ENCODE measurements around the gene ARL14.
"Not testable (repeated sequence)": the region's sequence is repeated elsewhere in the genome, so short reads cannot be mapped to it uniquely, and the experiment has no call there.

The ARL14 gene

DNA sequence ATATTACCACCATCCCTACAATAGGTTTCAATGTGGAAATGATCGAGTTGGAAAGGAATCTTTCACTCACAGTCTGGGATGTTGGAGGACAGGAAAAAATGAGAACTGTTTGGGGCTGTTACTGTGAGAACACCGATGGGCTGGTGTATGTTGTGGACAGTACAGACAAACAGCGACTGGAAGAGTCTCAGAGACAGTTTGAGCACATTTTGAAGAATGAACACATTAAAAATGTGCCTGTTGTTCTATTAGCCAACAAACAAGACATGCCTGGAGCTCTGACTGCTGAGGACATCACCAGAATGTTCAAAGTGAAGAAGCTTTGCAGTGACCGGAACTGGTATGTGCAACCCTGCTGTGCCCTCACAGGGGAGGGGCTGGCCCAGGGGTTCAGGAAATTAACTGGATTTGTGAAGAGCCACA, 510 bp downstream of the ARL14 start:
- DNase-seq = no peak

DNA sequence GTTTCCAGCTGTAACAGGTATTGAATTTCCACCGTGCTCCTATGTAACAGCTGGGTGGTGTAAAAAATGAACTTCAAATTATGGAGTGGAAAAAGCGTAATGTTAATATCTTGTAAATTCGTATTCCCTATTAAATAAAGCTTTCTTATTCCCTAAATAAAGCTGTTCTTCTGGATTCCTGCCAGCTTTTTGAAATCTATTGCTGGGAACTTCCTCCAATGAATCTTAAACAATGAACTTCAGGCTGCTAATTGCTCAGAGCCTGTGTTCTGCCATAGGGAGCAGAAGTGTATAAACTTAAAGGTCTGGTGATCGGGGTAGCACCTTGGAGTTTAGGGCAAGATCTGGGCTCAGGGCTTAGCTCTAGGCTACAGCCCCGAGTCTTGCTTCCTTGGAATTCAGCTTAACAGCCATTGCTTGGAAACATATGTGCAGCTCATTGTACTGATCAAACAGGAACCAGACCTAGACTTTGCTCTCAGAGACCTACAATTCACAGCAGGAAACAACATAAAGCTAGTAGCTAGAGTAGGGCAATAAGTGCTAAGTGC, 1.4 kb downstream of the ARL14 start:
- DNase-seq = no peak

DNA sequence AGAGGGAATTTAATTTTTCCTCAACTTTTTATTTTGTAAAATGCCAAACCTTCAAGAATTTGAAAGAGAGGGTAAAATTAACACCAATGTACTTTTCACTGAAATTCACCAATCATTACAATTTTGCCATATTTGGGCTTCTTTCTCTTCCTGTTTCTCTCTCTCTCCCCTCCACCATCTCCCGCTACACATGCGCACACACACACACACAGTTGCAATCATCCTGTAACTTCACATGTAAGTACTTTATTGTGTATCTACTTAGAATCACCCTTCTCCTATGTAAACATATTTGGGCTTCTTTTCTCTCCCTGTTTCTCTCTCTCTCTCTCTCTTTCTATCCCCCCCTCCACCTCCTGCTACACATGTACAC, 7.4 kb downstream of the ARL14 start:
- no peak for DNase-seq

DNA sequence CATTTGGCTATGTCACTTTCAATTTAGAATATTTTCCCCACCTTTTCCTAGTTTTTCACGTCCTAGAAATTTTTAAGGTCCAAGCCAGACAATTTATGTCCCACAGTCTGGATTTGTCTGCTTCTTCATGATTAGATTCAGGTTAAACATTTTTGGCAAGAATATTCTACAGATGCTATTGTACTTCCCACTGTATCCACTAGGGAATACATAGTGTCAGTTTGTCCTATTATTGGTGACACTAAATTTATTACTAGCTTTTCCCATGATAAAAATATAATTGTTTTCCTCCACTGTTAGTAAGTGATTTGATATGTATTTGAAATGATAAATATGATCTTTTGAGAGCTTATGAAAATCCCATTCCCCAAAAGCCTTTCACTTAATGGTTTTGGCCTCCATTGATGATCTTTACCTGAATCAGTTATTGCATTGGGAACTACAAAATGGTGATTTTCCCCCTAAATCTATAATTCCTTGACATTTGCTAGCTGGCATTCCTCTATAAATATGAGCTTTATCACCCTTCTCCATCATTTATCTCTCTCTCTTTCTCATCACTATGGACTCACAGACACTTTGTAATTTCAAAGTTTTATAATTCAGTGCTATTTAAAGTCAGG, 8.3 kb downstream of the ARL14 start:
- DNase-seq = no peak

DNA sequence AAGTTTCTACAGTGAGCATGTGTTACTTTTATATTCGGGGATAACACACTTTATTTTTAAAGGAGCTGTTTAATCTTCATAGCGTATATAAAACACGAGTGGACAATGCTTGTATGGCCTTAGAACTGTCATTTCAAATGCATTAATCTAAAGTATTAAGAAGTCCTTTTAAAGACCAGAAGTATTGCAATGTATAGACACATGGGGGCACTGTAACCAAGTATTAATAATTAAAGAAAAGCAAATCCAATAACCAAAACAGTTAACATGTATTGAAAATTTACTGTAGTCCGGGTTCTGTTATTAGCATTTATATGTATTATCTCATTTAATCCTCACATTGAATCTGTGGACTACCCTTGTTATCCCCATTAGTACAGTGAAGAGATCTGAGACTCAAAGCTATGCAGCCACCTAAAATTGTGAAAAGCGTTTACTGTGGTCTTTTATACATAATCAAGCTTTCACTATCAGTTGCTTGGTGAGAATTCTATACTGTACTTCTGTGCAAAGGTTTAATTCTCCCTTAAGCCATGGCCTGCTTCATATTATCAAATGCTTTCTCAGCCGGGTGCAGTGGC, 10.1 kb downstream of the ARL14 start:
- no peak for DNase-seq

DNA sequence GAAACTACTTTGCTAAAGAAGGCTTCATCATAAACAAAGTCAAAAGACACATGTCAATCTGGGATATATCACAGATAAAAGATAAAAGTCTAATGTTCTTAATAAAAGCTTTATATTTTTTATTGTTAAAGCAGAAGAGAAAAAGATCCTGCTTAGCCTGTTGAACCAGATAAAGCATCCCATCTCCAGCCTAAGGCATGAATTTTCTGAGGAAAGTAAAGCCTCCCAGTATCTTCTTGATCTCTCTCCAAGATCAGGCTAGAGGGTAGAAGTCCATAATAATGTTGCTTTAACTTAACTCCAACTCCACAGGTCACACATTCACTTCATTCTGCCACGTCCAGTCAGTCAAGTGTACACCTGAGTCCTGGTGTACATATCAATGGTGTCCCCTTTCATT, 14.2 kb downstream of the ARL14 start:
- DNase-seq = no peak

DNA sequence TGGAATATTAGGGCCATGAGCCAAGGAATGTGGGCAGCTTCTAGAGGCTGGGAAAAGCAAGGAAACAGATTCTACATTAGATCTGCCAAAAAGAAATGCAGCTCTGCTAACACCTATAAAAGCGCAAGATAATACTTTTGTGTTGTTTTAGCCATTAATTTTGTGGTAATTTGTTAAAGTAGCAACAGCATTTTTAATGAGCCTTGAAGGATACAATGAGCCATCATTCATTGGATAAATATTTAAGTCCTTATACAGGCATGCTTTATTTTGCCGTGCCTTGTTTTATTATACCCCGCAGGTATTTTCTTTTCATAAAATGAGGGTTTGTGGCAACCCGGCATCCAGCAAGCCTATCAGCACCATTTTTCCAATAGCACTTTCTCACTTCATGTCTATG, 15.0 kb downstream of the ARL14 start:
- DNase-seq = no peak

DNA sequence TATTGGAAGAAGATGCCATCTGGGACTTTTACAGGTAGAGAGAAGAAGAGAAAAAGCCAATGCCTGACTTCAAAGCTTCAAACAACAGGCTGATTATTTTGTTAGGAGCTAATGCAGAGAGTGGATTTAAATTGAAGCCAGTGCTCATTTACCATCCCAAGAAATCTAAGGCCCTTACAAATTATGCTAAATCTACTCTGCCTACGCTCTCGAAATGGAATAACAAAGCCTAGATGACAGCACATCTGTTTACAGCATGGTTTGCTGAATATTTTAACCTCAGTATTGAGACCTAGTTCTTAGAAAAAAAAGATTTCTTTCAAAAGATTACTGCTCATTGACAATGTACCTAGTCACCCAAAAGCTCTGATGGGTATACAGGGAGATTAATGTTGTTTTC, 16.2 kb downstream of the ARL14 start:
- no peak for DNase-seq

DNA sequence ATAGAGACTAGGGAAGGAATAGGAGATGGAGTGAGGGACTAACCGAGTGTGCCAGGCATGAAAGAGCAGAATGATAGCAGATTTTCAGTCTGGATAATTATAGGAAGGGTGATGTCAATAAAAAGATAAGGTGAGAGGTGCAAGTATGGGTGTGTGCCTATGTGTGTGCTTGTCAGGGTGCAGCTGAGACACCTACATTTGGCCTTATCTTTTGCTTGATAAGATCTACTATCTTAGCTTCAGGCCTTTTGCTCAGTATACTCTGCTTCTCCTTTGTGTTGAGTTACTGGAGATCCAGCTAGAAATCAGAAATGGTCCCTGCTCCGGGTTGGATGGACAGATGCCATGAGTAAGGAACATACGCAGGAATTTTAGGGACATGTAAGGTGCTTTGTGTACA, 17.4 kb downstream of the ARL14 start:
- no peak for DNase-seq

DNA sequence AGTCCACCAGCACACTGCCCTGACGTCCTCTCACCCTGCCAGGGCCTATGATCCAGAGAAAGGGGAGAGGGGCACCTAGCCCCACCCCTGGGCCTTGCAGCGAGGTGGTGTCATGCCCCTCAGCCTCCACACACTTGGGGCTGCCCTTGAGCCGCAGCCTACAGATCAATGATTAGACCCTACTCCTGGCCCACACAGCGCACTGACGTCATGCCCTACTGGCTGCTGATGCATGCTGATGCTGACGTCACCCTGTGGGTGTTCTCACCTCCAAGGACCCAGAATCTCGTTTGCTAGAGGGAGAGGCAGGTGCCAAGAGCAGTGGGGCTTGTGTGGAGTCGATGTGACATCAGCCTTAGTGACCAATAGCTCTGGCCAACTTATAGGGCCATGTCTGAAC, 18.0 kb downstream of the ARL14 start:
- no peak for DNase-seq

DNA sequence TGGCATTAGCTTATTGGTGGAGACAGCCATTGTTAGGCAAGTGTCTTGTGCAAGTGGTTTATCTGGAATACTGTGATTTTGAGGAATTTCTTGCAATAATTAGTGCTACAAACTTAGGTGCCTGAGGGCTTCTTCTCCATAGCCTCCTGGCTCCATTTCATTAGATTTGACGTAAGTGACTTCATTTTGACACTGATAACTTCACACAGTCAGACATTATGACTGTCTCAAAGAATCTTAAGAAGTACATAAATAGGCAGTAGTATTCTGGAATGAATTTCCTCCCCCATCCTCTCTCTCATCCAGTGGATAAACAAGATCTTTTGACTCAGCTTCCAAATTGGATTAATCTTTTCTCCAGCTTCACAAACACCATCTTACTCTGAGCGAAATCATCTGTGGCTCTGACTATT, 19.0 kb downstream of the ARL14 start:
- DNase-seq = no peak

DNA sequence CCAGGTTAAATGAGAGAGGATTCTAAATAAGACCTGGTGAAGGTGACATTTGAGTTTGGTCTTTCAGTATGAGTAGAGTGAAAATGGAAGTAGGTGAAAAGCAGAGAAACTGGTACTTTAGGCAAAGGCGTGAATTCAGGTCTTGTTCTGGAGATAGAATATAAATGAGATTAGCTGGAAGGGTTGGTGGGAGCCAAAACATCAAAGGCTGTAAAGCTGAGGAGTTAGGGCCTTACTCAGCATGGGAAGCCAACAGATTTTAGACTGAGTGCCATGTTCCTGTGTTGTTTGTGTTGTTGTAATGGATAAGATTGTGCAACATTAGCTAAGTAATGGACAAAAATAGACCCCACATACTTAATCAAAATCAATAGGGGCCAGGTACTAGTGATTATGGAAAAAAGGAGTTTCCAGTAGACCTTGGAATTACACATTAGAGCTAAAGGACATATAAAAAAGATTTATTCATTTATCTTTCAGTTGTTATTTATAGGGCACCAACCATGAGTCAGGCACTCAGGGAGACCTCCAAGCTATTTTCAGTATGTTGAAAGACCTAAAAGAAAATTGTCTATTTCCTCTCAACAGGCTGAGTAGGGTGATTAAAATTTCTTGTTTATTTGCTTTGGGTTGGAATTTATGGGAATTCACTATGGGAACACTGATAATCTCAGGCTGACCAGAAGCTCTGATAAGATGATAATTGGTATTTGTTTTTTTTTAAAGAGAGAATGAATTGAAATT, 20.8 kb downstream of the ARL14 start:
- no peak for DNase-seq

DNA sequence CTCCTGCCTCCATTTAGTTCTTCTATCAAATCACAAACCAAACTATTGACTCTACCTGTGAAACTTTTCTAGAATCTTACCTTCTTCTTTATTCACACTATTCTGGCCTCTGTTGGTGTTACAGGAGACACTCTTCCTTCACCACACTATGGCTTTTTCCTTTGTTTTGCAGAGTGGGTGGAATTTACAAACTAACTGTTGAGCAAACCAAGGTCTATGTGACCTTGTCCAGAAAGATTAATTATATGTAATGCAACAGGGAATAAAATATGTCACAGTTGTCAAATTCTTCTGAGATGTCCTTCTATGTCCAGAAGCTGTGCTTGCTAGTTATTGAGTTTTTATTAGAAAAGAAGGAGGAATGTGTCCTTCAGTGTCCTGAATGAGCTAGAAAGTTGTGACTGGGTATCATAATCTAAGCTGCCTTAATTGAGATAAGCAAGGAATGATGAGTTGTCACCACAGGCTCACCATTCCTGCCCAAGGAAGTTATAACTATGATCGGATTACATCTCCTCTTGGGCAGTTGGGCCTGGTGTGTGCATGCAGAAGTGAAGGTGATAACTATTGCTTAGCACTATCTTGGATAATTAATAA, 21.7 kb downstream of the ARL14 start:
- no peak for DNase-seq

DNA sequence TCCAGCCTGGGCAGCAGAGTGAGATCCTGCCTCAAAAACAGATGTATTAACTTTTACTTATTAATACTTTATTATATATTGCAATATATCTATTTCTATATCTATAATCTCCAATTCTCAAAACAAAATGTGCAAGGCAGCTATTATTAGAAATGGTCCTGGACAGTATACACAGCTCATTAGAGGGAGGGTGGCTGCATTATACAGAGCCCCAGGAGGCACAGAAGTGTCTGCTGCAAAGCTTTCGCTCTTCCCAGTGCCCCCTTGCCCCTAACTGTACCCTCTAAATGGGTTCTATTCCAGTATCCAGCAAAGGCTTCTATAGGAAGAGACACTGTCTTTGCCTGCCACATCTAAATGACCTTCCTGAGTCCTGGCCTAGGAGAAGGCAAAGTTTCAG, 24.5 kb downstream of the ARL14 start:
- no peak for DNase-seq

DNA sequence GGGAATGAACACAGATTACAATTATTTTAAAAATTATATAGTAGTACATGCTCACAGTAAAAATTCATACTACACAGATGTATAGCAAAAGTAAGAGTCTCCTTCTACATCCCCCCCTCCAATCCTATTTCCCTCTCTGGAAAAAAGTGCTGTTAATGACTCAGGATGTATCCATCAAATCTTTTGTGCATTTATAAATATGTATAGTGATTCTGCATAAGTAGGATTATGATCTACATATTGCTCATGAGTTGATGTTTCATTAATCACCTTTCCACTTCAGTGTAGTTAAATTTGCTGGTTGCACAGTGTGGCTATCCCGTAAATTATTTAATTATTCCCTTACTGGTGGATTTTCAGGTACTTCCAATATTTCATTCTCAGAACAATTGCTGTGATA, 25.3 kb downstream of the ARL14 start:
- DNase-seq = no peak

DNA sequence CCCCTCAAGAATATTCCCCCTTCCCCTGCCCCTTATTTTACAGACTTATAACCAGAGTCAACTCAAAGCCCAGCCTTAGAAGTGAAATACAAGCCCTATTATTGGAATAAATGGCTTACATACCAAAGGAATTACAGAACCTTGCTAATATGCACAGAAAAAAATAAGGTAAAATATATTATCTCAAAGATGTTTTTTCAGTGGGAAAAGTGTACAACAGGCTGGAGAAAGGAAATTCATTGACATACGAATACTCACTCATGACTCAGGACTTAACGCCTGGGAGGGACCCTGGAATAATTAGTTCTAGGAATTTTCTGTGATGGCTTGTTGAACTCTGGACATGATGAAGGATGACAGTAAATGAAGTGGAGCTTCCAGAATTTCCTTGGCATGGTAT, 27.0 kb downstream of the ARL14 start:
- DNase-seq = no peak

DNA sequence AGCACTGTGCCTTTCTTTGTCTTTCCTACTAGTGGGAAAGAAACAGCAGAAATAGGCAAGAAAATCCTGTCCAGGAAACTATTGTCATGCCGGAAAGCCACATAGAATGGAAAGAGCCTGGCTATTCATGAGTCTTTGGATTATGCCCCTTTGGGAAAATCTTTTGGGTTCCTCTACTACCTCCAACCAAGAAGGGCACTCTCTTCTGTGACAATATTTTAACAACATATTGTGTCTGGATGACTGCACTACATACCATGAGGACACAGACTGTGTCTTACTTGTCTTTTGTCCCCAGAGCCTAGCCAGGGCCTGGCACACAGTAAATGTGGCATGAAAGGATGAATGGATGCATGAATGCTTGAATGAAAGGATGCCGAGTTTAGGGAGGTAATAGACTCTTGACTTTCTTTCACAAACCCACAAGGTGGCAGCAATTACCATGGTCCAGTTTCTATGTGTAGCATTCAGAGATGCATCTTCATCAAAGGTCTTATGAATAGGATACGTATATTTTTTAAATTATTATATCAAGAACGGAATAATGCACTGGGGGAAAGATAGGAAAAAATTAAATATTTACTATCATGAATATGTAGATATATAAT, 30.3 kb downstream of the ARL14 start:
- peak in 26 of 56 donors; percentile 1 to 56 (median 10) for DNase-seq

DNA sequence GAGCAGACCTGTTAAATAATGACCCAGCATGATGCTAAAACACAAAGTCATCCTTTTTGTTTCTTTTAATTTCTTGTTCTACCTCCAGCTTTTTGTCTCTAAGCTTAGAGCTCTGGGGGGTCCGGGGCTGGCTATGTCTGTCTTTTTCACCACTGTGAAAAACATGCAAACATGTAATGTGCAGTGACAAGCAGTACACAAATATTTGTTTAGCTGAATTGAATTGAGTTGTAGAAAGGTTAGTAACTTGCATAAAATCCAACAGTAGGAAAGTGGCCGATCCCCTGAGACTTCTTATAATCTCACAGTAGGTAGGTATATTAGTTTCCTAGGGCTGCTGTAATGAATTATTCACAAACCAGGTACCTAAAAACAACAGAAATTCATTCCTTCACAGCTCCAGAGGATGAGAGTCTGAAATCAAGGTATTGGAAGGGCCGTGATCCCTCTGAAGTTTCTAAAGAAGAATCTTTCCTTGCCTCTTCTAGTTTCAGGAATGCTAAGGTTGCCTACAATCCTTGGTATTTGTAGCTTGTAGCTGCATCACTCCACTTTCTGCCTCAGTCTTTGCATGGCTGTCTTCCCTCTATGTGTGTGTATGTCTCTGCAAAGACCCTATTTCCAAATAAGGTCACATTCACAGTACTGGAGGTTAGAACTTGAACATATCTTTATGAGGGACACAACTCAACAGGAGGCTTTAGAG, 32.7 kb downstream of the ARL14 start:
- no peak for DNase-seq

DNA sequence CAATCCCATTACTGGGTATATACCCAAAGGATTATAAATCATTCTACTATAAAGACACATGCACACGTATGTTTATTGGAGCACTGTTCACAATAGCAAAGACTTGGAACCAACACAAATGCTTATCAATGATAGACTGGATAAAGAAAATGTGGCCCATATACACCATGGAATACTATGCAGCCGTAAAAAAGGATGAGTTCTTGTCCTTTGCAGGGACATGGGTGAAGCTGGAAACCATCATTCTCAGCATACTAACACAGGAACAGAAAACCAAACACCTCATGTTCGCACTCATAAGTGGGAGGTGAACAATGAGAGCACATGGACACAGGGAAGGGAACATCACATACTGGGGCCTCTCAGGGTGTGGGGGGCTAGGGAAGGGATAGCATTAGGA, 36.2 kb downstream of the ARL14 start:
- not testable (repeated sequence) for DNase-seq

DNA sequence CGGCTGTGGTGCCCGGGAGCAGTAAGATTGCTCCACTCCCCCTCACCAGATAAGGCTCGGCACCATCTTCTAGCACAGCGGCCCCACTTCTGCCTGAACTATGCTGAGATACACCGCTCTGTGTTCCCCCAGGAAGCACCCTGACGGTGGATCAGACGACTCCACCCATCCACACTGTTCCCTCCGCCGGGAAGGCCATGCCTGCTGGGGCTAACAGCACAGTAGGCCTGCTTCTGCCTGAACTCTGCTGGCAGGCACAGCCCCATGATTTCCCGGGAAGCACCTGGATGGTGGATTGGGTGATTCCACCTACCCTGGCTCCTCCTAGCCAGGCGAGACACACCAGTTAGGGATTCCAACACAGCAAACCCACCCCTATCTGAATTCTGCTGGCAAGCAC, 42.8 kb downstream of the ARL14 start:
- no peak for DNase-seq

DNA sequence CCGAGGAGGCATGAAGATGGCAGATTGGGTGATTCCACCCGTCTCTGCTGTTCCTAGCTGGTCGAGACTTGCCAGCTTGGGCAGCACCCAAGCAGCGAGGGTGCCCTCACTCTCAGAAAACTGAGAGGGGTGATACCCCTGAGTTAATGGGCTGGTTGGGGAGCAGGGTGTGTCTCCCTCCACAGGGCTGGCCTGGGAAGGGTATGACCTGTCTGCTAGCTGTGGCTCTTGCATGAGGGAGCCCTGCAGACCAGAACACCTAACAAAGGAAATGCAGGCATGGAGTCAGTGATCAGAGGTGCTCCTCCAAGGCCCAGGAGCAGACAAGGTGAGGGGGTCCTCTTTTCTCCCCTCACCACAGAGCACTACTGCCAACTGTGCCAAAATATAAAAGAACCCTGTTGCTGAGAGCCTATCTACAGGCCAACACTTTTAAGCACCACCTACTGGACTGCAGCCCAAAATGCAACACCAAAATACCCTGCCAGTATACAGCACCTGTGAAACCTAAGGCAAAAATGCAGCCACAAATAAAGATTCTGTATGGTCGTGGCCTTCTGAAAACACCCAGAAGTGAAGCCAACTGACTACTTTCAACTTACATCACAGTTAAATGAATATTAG, 43.3 kb downstream of the ARL14 start:
- no peak for DNase-seq
